ENCODE measurements around the gene RRP15.

- TF ChIP-seq, protein P1, sequence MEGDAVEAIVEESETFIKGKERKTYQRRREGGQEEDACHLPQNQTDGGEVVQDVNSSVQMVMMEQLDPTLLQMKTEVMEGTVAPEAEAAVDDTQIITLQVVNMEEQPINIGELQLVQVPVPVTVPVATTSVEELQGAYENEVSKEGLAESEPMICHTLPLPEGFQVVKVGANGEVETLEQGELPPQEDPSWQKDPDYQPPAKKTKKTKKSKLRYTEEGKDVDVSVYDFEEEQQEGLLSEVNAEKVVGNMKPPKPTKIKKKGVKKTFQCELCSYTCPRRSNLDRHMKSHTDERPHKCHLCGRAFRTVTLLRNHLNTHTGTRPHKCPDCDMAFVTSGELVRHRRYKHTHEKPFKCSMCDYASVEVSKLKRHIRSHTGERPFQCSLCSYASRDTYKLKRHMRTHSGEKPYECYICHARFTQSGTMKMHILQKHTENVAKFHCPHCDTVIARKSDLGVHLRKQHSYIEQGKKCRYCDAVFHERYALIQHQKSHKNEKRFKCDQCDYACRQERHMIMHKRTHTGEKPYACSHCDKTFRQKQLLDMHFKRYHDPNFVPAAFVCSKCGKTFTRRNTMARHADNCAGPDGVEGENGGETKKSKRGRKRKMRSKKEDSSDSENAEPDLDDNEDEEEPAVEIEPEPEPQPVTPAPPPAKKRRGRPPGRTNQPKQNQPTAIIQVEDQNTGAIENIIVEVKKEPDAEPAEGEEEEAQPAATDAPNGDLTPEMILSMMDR (optimal IDR thresholded peaks at IDR 0.05 in 1 of 3, IDR thresholded peaks at IDR 0.05 in 1 of 3, conservative IDR thresholded peaks at IDR 0.05 in 1 of 3; ENCODE audit: extremely low read depth in 1 of 3, insufficient read depth in 2 of 3, low read length in 3 of 3): no peak
- no peak for TF ChIP-seq EZH2 (IDR thresholded peaks at IDR 0.05; ENCODE audit: low read length)
These were observed 19.4 kb downstream of the RRP15 start for GRCh38 chr1:218304281-218305039.

All from keratinocyte (primary cell).